ENCODE measurements around the gene PDLIM5. TPM values are rescaled to one million over a fixed set of nuclear protein-coding genes. Genes with fewer than 3 reads are reported as not detected.
A peak's percentile ranks its signal among the peaks of the same experiment; 100 is the strongest.

The PDLIM5 gene
- polyA plus RNA-seq, 1 donor, result 52.2 TPM

- DNase-seq, result no peak
Measured at GRCh38 chr4:94420356-94420755, 31.4 kb upstream of the PDLIM5 start.

- DNase-seq, result no peak
Measured at GRCh38 chr4:94426783-94427182, 25.0 kb upstream of the PDLIM5 start.

- DNase-seq, result no peak
Measured at GRCh38 chr4:94428884-94429283, 22.9 kb upstream of the PDLIM5 start.

GRCh38 chr4:94430406-94430805 lies 21.3 kb upstream of the PDLIM5 start:
- no peak for DNase-seq

- no peak for DNase-seq
Measured at GRCh38 chr4:94431388-94431787, 20.4 kb upstream of the PDLIM5 start.

- DNase-seq, result no peak
Measured at GRCh38 chr4:94434505-94434904, 17.2 kb upstream of the PDLIM5 start.

GRCh38 chr4:94435874-94436273 lies 15.9 kb upstream of the PDLIM5 start:
- no peak for DNase-seq

GRCh38 chr4:94436512-94436911 lies 15.2 kb upstream of the PDLIM5 start:
- DNase-seq, result no peak

- no peak for DNase-seq
Measured at GRCh38 chr4:94439606-94440005, 12.1 kb upstream of the PDLIM5 start.

GRCh38 chr4:94441838-94442237 lies 9.9 kb upstream of the PDLIM5 start:
- DNase-seq, result no peak

GRCh38 chr4:94442251-94442650 lies 9.5 kb upstream of the PDLIM5 start:
- no peak for DNase-seq

GRCh38 chr4:94446386-94446785 lies 5.4 kb upstream of the PDLIM5 start:
- no peak for DNase-seq

- DNase-seq, result no peak
Measured at GRCh38 chr4:94447754-94448411, 3.9 kb upstream of the PDLIM5 start.

GRCh38 chr4:94448815-94449375 lies 2.8 kb upstream of the PDLIM5 start:
- DNase-seq, result no peak

GRCh38 chr4:94451051-94451694 lies 569 bp upstream of the PDLIM5 start:
- no peak for DNase-seq

GRCh38 chr4:94452476-94453371 lies 982 bp downstream of the PDLIM5 start:
- peak; percentile 34 for DNase-seq

- DNase-seq, result no peak
Measured at GRCh38 chr4:94453391-94453963, 1.7 kb downstream of the PDLIM5 start.

- DNase-seq, result no peak
Measured at GRCh38 chr4:94454405-94454804, 2.7 kb downstream of the PDLIM5 start.

- no peak for DNase-seq
Measured at GRCh38 chr4:94455081-94455480, 3.3 kb downstream of the PDLIM5 start.

- peak; percentile 55 for DNase-seq
Measured at GRCh38 chr4:94457692-94458106, 6.0 kb downstream of the PDLIM5 start.

- no peak for DNase-seq
Measured at GRCh38 chr4:94458682-94459081, 6.9 kb downstream of the PDLIM5 start.

GRCh38 chr4:94459462-94460161 lies 7.9 kb downstream of the PDLIM5 start:
- DNase-seq, result no peak

Data from left kidney (tissue), 2 donors.